ENCODE data around the gene MAST2. TPM values are rescaled to one million over a fixed set of nuclear protein-coding genes. Genes with fewer than 3 reads are reported as not detected.
A peak's percentile ranks its signal among the peaks of the same experiment; 100 is the strongest.

The MAST2 gene
- total RNA-seq (10 to 100 TPM; 28.3 to 34.6 TPM), polyA plus RNA-seq (ENCODE audit: insufficient read length in 2 of 2) (10 to 100 TPM; 57.7 to 75.0 TPM)
- long read RNA-seq, donor 1, full-length matches to known transcripts = 3 of 8 reads
- long read RNA-seq, donor 1, partial matches to known transcripts = 0 of 8 reads
- long read RNA-seq, donor 1, other reads (novel, unspliced or antisense) = 5 of 8 reads
- long read RNA-seq, donor 2 = 0 reads
- long read RNA-seq, donor 3, partial matches to known transcripts = 15 of 18 reads
- long read RNA-seq, donor 3, other reads (novel, unspliced or antisense) = 0 of 18 reads
- long read RNA-seq, donor 4, transcript MAST2-208 (2 exons, 428 nt) = major isoform, 5 of 63 reads
- long read RNA-seq, donor 4, partial matches to known transcripts = 45 of 63 reads
- long read RNA-seq, donor 4, other reads (novel, unspliced or antisense) = 12 of 63 reads

DNA sequence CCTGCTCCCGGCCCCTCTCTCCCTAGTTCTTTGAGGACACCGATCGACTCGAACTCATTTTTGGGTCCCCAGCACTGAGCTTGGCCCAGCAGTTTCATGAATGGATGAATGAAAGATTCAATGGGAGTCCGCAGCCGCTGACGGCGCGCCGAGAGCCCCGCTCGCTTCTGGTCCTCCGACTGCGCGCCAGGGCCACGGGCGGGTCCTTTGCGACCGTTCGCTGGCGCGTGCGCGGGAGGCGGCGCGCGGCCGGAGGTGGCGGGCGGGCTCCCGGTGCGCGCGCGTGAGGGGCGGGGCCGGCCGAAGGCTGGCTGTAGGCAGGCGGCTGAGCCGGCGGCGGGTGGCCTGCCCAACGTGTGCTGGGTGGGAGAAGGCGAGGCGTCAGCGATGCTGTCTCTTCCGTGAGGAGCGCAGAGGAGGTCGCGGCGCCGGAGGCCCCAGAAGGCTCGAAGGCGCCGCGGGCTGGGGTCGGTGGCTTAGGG, at the start of gene MAST2:
Gene MAST2 (plus strand): TSS at position 314 of the 482 bp plus-strand sequence. CDS start 284 bp downstream, outside the sequence.
- DNase-seq (ENCODE audit: low read depth in 4 of 6, low spot score in 6 of 6) = peak; percentile 64 to 97 (median 84)
- WGBS (ENCODE audit: insufficient coverage) = under 1% methylated on average over 39 of the region's 58 CpGs
- Histone ChIP-seq H3K27ac (ENCODE audit: low read depth, low read length) (peak within 1 kb of the TSS; percentile 89), H3K36me3 (ENCODE audit: control insufficient read depth, insufficient read depth, low read length) (peaks cover 3% of the 10 kb centered on the region), H3K27me3 (ENCODE audit: control insufficient read depth, insufficient read depth, low read length) (no peaks in the 10 kb centered on the region), H3K4me1 (ENCODE audit: control insufficient read depth, insufficient read depth, low read length) (peaks cover 10% of the 10 kb centered on the region), H3K4me3 (ENCODE audit: low read depth, low read length) (peak within 1 kb of the TSS; percentile 60), H3K9me3 (ENCODE audit: control insufficient read depth, insufficient read depth, low read length) (no peaks in the 10 kb centered on the region)

DNA sequence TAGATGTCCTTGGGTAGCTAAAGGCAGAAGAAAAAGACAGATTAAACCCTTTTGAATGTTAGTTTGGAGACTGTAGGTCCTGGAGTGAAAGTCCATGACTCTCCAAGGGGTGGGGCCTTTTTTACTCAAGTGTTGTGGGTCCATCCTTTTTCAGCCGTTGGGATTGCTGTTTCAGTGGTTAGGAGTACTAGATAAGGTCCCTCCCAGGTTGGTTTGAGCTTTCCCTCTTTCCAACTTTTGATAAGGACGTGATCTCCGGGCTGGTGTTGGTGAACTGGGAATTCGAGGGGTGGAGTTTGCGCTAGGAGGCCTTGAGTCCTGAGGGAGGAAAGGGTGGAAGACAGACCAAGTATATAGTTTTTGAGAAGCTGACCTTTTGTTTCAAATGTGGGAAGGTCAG, 47.7 kb upstream of the MAST2 start:
- no peaks in the 10 kb centered on the region for H3K36me3 ChIP-seq (ENCODE audit: control insufficient read depth, insufficient read depth, low read length)
- peaks cover 5% of the 10 kb centered on the region for H3K4me1 ChIP-seq (ENCODE audit: control insufficient read depth, insufficient read depth, low read length)
- no peak overlapping the region for H3K4me3 ChIP-seq (ENCODE audit: low read depth, low read length)
- H3K27ac ChIP-seq (ENCODE audit: low read depth, low read length) = no peak overlapping the region
- H3K9me3 ChIP-seq (ENCODE audit: control insufficient read depth, insufficient read depth, low read length) = no peaks in the 10 kb centered on the region
- WGBS (ENCODE audit: insufficient coverage) = 92% methylated on average over 5 of the region's 5 CpGs
- H3K27me3 ChIP-seq (ENCODE audit: control insufficient read depth, insufficient read depth, low read length) = no peaks in the 10 kb centered on the region
- no peak for DNase-seq (ENCODE audit: low read depth in 4 of 6, low spot score in 6 of 6)

DNA sequence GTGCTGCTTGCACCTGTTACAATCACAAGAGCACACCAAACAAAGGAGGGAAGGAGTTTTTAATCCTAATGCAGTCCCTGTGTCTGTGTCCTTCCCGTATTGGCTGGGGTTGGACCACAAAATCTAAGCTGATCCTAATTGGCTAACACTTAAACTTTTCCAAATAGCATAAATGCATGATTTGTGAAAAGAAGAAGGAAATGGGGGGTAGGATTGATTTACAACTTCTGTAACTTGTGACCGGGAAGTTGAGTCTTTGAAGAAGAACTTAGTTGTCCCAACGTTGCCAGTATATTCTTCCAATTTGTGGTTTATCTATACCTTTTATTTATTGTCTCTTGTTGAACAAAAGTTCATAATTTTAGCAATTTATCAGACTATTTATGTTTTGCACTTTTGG, 41.1 kb upstream of the MAST2 start:
- no CpG with 5 or more reads among the region's 3 CpGs for WGBS (ENCODE audit: insufficient coverage)
- H3K27me3 ChIP-seq (ENCODE audit: control insufficient read depth, insufficient read depth, low read length) = no peaks in the 10 kb centered on the region
- H3K4me3 ChIP-seq (ENCODE audit: low read depth, low read length) = no peak overlapping the region
- H3K27ac ChIP-seq (ENCODE audit: low read depth, low read length) = no peak overlapping the region
- DNase-seq (ENCODE audit: low read depth in 4 of 6, low spot score in 6 of 6) = no peak
- H3K36me3 ChIP-seq (ENCODE audit: control insufficient read depth, insufficient read depth, low read length) = no peaks in the 10 kb centered on the region
- no peaks in the 10 kb centered on the region for H3K4me1 ChIP-seq (ENCODE audit: control insufficient read depth, insufficient read depth, low read length)
- H3K9me3 ChIP-seq (ENCODE audit: control insufficient read depth, insufficient read depth, low read length) = no peaks in the 10 kb centered on the region

DNA sequence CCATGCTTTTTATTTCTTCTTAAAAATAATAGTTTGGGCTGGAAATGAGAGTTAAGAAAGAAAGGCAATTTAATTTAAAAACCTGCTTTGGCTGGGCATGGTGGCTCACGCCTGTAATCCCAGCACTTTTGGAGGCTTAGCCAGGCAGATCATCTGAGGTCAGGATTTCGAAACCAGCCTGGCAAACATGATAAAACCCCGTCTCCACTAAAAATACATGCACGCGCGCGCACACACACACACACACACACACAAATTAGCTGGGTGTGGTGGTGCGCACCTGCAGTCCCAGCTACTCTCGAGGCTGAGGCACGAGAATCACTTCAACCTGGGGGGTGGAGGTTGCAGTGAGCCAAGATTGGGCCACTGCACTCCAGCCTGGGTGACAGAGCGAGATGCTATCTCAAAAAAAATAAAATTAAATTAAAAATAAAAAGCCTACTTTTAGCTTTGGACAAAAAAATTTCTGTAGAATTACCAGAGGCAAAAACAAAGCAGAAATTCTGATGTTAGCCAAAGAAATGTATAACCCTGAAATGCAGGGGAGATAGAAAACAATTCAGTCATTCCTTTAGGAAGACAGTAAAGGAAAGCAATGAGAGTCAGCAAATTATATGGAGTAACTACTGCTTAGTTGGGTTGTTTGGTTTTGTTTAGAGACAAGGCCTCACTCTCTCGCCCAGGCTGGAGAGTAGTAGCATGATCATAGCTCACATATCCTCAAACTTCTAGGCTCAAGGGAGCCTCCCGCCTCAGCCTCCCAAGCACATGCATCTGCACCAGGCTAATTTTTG, 37.2 kb upstream of the MAST2 start:
- no peaks in the 10 kb centered on the region for H3K36me3 ChIP-seq (ENCODE audit: control insufficient read depth, insufficient read depth, low read length)
- no peak overlapping the region for H3K27ac ChIP-seq (ENCODE audit: low read depth, low read length)
- no peak for DNase-seq (ENCODE audit: low read depth in 4 of 6, low spot score in 6 of 6)
- no peaks in the 10 kb centered on the region for H3K9me3 ChIP-seq (ENCODE audit: control insufficient read depth, insufficient read depth, low read length)
- H3K4me1 ChIP-seq (ENCODE audit: control insufficient read depth, insufficient read depth, low read length) = no peaks in the 10 kb centered on the region
- no peaks in the 10 kb centered on the region for H3K27me3 ChIP-seq (ENCODE audit: control insufficient read depth, insufficient read depth, low read length)
- 100% methylated on average over 2 of the region's 13 CpGs for WGBS (ENCODE audit: insufficient coverage)
- no peak overlapping the region for H3K4me3 ChIP-seq (ENCODE audit: low read depth, low read length)

DNA sequence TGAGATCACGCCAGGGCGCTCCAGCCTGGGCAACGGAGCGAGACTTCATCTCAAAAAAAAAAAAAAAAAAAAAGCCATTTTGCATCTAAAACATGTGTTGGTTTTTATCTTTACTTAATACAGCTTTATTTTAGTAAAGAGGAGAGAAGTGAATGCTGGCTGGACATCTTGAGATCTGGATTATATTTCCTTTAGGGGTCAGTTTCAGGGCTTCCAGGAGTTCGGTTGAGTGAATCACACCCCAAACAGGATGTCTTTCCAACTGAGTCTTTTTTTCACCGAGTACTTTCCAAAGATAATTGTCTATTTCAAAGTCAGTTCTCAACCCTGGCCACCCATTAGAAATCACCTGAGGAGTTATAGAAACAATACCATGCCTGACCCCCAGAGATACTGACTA, 36.4 kb upstream of the MAST2 start:
- H3K4me3 ChIP-seq (ENCODE audit: low read depth, low read length) = no peak overlapping the region
- DNase-seq (ENCODE audit: low read depth in 4 of 6, low spot score in 6 of 6) = no peak
- 80% methylated on average over 1 of the region's 6 CpGs for WGBS (ENCODE audit: insufficient coverage)
- no peaks in the 10 kb centered on the region for H3K4me1 ChIP-seq (ENCODE audit: control insufficient read depth, insufficient read depth, low read length)
- no peaks in the 10 kb centered on the region for H3K36me3 ChIP-seq (ENCODE audit: control insufficient read depth, insufficient read depth, low read length)
- H3K27ac ChIP-seq (ENCODE audit: low read depth, low read length) = no peak overlapping the region
- H3K9me3 ChIP-seq (ENCODE audit: control insufficient read depth, insufficient read depth, low read length) = no peaks in the 10 kb centered on the region
- no peaks in the 10 kb centered on the region for H3K27me3 ChIP-seq (ENCODE audit: control insufficient read depth, insufficient read depth, low read length)

DNA sequence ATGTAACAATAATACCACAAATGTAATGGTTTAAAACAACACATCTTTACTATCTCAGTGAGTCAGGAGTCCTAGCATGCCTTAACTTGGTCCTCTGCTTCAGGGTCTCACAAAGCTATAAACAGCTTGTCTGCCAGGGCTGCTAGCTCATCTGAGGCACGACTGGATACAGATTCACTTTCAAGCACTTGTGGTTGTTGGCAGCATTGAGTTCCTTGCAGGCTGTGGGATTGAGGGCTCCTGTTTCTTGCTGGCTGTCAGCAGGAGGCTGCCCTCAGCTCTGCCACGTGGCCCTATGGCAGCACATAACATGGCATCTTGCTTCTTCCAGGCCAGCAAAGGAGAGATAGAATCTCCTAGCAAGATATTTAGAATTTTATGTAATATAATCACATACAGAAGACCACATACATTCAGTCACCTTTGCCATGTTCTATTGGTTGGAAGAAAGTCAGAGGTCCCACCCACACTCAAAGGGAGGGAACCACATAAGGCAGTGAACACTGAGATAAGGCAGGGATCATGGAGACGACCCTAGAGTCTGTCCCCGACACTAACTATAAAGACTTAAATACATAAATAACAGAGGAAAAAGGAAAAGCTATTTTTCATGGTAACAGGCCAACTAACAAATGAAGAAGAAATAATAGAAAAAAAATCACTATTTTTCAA, 34.0 kb upstream of the MAST2 start:
- Histone ChIP-seq H3K4me1 (ENCODE audit: control insufficient read depth, insufficient read depth, low read length) (no peaks in the 10 kb centered on the region), H3K9me3 (ENCODE audit: control insufficient read depth, insufficient read depth, low read length) (no peaks in the 10 kb centered on the region), H3K27me3 (ENCODE audit: control insufficient read depth, insufficient read depth, low read length) (no peaks in the 10 kb centered on the region), H3K36me3 (ENCODE audit: control insufficient read depth, insufficient read depth, low read length) (no peaks in the 10 kb centered on the region), H3K27ac (ENCODE audit: low read depth, low read length) (no peak overlapping the region), H3K4me3 (ENCODE audit: low read depth, low read length) (no peak overlapping the region)
- WGBS (ENCODE audit: insufficient coverage) = 20% methylated on average over 1 of the region's 4 CpGs
- DNase-seq (ENCODE audit: low read depth in 4 of 6, low spot score in 6 of 6) = peak in 1 of 6 donors; percentile 9

DNA sequence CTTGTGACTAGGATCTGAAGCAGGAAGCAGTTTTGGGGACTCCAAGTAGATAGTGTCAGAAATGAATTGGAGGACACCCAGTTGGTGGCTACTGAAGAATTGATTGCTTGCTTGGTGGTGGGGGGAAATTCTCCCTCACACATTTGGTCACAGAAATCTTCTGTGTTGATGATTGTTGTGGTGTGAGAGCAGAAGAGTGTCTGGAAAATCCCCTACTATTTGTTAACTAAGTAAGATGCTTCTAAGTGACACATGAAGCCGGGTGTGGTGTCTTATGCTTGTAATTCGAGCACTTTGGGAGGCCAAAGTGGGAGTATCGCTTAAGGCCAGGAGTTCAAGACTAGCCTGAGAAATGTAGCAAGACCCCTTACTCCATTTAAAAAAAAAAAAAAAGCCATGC, 30.4 kb upstream of the MAST2 start:
- no peaks in the 10 kb centered on the region for H3K9me3 ChIP-seq (ENCODE audit: control insufficient read depth, insufficient read depth, low read length)
- no peaks in the 10 kb centered on the region for H3K27me3 ChIP-seq (ENCODE audit: control insufficient read depth, insufficient read depth, low read length)
- H3K27ac ChIP-seq (ENCODE audit: low read depth, low read length) = no peak overlapping the region
- H3K4me3 ChIP-seq (ENCODE audit: low read depth, low read length) = no peak overlapping the region
- no peaks in the 10 kb centered on the region for H3K36me3 ChIP-seq (ENCODE audit: control insufficient read depth, insufficient read depth, low read length)
- no CpG with 5 or more reads among the region's 3 CpGs for WGBS (ENCODE audit: insufficient coverage)
- no peaks in the 10 kb centered on the region for H3K4me1 ChIP-seq (ENCODE audit: control insufficient read depth, insufficient read depth, low read length)
- no peak for DNase-seq (ENCODE audit: low read depth in 4 of 6, low spot score in 6 of 6)

DNA sequence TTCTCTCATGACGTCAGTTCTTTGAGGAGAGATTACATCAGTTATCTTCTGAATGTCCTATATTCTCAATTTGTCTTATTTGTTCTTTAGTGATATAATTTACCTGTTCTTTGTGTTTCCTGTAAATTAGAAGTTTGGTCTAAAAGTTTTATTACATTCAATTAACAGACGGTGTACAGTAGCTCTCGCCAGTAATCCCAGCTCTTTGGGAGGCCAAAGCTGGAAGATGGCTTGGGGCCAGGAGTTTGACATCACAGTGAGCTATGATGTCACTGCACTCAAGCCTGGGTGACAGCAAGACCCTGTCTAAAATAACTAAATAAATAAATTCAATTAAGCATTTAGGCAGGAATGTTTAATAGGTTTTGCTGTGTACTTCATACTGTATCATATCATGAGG, 27.6 kb upstream of the MAST2 start:
- Histone ChIP-seq H3K27ac (ENCODE audit: low read depth, low read length) (no peak overlapping the region), H3K4me1 (ENCODE audit: control insufficient read depth, insufficient read depth, low read length) (no peaks in the 10 kb centered on the region), H3K27me3 (ENCODE audit: control insufficient read depth, insufficient read depth, low read length) (no peaks in the 10 kb centered on the region), H3K9me3 (ENCODE audit: control insufficient read depth, insufficient read depth, low read length) (no peaks in the 10 kb centered on the region), H3K4me3 (ENCODE audit: low read depth, low read length) (no peak overlapping the region), H3K36me3 (ENCODE audit: control insufficient read depth, insufficient read depth, low read length) (no peaks in the 10 kb centered on the region)
- 90% methylated on average over 2 of the region's 3 CpGs for WGBS (ENCODE audit: insufficient coverage)
- DNase-seq (ENCODE audit: low read depth in 4 of 6, low spot score in 6 of 6) = no peak

DNA sequence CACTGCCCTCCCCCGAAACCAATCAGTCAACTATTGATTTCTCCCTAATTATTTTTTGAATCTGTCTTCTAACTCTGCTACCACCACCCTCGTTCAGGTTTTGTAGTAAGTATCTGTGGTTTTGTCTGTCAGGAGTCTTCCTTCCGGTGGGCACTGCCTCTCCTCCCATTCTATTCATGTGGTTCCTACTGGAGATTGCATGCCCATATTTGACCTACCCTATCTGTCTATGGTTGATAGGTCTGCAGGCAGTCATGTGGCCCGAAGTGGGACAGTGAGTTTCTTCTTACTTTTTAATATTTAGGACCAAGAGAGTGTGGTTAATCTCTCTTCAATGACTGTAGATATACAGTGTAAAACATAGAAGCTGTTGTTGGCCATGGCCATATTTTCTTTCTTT, 17.8 kb upstream of the MAST2 start:
- no peaks in the 10 kb centered on the region for H3K27me3 ChIP-seq (ENCODE audit: control insufficient read depth, insufficient read depth, low read length)
- no peak overlapping the region for H3K4me3 ChIP-seq (ENCODE audit: low read depth, low read length)
- no peak for DNase-seq (ENCODE audit: low read depth in 4 of 6, low spot score in 6 of 6)
- H3K36me3 ChIP-seq (ENCODE audit: control insufficient read depth, insufficient read depth, low read length) = no peaks in the 10 kb centered on the region
- WGBS (ENCODE audit: insufficient coverage) = no CpG with 5 or more reads among the region's 4 CpGs
- no peak overlapping the region for H3K27ac ChIP-seq (ENCODE audit: low read depth, low read length)
- H3K4me1 ChIP-seq (ENCODE audit: control insufficient read depth, insufficient read depth, low read length) = no peaks in the 10 kb centered on the region
- H3K9me3 ChIP-seq (ENCODE audit: control insufficient read depth, insufficient read depth, low read length) = no peaks in the 10 kb centered on the region

All from spinal cord (tissue), 10 donors.